Sigmoid colon (tissue), 4 donors: ENCODE data around the gene EIF4A2.

Source experiments
- POLR2A ChIP-seq, 2 donors: fragments of 450-650 bp; IDR thresholded peaks; one replicate each; pipeline ENCODE4 v1.6.1; 2016; ENCODE audit warnings: antibody characterized with exemption in 2 of 2, mild to moderate bottlenecking in 2 of 2, moderate library complexity in 2 of 2
- POLR2AphosphoS5 ChIP-seq, 4 donors: sonication (generic); formaldehyde crosslinking; IDR thresholded peaks; one replicate each; pipeline ENCODE4 v1.6.1; 2017; ENCODE audit warnings: antibody characterized with exemption in 4 of 4
- TF ChIP-seq, protein P1 (sequence below), 4 experiments: fragments of 450-650 bp in 3 of 4; fragments of 200-600 bp in 1 of 4; IDR thresholded peaks; one replicate each; pipeline ENCODE4 v1.5.1; 2016 to 2019; ENCODE audit warnings: antibody characterized with exemption in 4 of 4, mild to moderate bottlenecking in 3 of 4, moderate library complexity in 2 of 4

DNA sequence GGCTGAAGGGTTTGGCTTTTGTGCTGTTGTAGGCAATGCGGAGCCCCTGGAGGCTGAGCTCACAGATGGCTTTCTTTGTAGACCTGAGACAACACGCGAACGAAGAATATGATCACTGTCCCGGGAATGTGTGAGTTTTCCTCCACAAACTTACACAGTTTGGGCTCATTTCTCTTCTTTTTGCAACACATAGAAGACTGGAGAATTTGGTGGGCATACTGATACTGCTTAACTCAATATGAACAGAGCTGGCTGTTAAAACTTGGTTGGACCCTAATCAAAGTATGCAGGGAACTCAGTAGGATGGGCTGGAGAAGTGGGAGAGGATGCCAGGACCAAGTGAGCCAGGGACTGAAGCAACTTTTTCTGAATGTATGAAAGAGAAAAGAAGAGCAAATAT, 35.1 kb downstream of the EIF4A2 start:
- TF ChIP-seq, protein P1, sequence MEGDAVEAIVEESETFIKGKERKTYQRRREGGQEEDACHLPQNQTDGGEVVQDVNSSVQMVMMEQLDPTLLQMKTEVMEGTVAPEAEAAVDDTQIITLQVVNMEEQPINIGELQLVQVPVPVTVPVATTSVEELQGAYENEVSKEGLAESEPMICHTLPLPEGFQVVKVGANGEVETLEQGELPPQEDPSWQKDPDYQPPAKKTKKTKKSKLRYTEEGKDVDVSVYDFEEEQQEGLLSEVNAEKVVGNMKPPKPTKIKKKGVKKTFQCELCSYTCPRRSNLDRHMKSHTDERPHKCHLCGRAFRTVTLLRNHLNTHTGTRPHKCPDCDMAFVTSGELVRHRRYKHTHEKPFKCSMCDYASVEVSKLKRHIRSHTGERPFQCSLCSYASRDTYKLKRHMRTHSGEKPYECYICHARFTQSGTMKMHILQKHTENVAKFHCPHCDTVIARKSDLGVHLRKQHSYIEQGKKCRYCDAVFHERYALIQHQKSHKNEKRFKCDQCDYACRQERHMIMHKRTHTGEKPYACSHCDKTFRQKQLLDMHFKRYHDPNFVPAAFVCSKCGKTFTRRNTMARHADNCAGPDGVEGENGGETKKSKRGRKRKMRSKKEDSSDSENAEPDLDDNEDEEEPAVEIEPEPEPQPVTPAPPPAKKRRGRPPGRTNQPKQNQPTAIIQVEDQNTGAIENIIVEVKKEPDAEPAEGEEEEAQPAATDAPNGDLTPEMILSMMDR (IDR thresholded peaks at IDR 0.05): no peak
- TF ChIP-seq POLR2AphosphoS5 (IDR thresholded peaks at IDR 0.05) (no peak), POLR2A (IDR thresholded peaks at IDR 0.05) (no peak)
